Measurements from ENCODE around the gene MYOD1.

- TF ChIP-seq POLR2A (IDR thresholded peaks at IDR 0.05): no peak
- TF ChIP-seq CTCF (IDR thresholded peaks at IDR 0.05): no peak
Observed at GRCh38 chr11:17755891-17756290, 36.5 kb downstream of the MYOD1 start.
